ENCODE results near the gene NFIC. TPM values are rescaled to one million over a fixed set of nuclear protein-coding genes. Genes with fewer than 3 reads are reported as not detected.
"Not testable (repeated sequence)": the region's sequence is repeated elsewhere in the genome, so short reads cannot be mapped to it uniquely, and the experiment has no call there.

NFIC gene
- total RNA-seq, 1 experiment from 2014 or later = 32.5 TPM

GRCh38 chr19:3420909-3421619 is 54.7 kb downstream of the NFIC start:
- no peak for DNase-seq (ENCODE audit: low spot score)

- not testable (repeated sequence) for DNase-seq (ENCODE audit: low spot score)
These were observed 55.3 kb downstream of the NFIC start for GRCh38 chr19:3421656-3422055.

- peak; percentile 40 for DNase-seq (ENCODE audit: low spot score)
These were observed 56.9 kb downstream of the NFIC start for GRCh38 chr19:3423183-3423829.

- no peak for DNase-seq (ENCODE audit: low spot score)
These were observed 60.0 kb downstream of the NFIC start for GRCh38 chr19:3426433-3426832.

GRCh38 chr19:3430366-3430680 is 63.9 kb downstream of the NFIC start:
- not testable (repeated sequence) for DNase-seq (ENCODE audit: low spot score)

- no peak for DNase-seq (ENCODE audit: low spot score)
These were observed 65.5 kb downstream of the NFIC start for GRCh38 chr19:3431760-3432397.

GRCh38 chr19:3433313-3433712 is 66.9 kb downstream of the NFIC start:
- DNase-seq (ENCODE audit: low spot score) = no peak

GRCh38 chr19:3433805-3434540 is 67.6 kb downstream of the NFIC start:
- no peak for DNase-seq (ENCODE audit: low spot score)

GRCh38 chr19:3434630-3435553 is 68.5 kb downstream of the NFIC start:
- DNase-seq (ENCODE audit: low spot score) = peak; percentile 88

- peak; percentile 61 for DNase-seq (ENCODE audit: low spot score)
These were observed 73.7 kb downstream of the NFIC start for GRCh38 chr19:3440082-3440481.

- no peak for DNase-seq (ENCODE audit: low spot score)
These were observed 75.0 kb downstream of the NFIC start for GRCh38 chr19:3441089-3441985.

- DNase-seq (ENCODE audit: low spot score) = no peak
These were observed 75.6 kb downstream of the NFIC start for GRCh38 chr19:3441986-3442329.

GRCh38 chr19:3442487-3443071 is 76.2 kb downstream of the NFIC start:
- no peak for DNase-seq (ENCODE audit: low spot score)

- DNase-seq (ENCODE audit: low spot score) = peak; percentile 29
These were observed 77.7 kb downstream of the NFIC start for GRCh38 chr19:3443840-3444694.

- DNase-seq (ENCODE audit: low spot score) = no peak
These were observed 78.4 kb downstream of the NFIC start for GRCh38 chr19:3444695-3445234.

- DNase-seq (ENCODE audit: low spot score) = not testable (repeated sequence)
These were observed 80.3 kb downstream of the NFIC start for GRCh38 chr19:3446657-3447056.

- no peak for DNase-seq (ENCODE audit: low spot score)
These were observed 82.4 kb downstream of the NFIC start for GRCh38 chr19:3448616-3449334.

GRCh38 chr19:3450796-3451411 is 84.5 kb downstream of the NFIC start:
- peak; percentile 100 for DNase-seq (ENCODE audit: low spot score)

All from A172 (cell line).